Transverse colon (tissue), 4 donors: ENCODE results near the gene RABEP2.

Experiments
- POLR2AphosphoS5 ChIP-seq, 3 donors: sonication (generic); formaldehyde crosslinking; IDR thresholded peaks; one replicate each; pipeline ENCODE4 v1.6.1; 2016; ENCODE audit warnings: antibody characterized with exemption in 3 of 3
- TF ChIP-seq, protein P1 (sequence below), 5 experiments: fragments of 200-600 bp in 3 of 5; fragments of 450-650 bp in 2 of 5; sonication (generic) in 3 of 5; IDR thresholded peaks; 1 replicate in 2 of 5; 2 replicates in 3 of 5; pipeline ENCODE4 v1.5.1; 2016 to 2017; ENCODE audit warnings: antibody characterized with exemption in 5 of 5, inconsistent platforms in 3 of 5, mild to moderate bottlenecking in 2 of 5, moderate library complexity in 1 of 5

DNA sequence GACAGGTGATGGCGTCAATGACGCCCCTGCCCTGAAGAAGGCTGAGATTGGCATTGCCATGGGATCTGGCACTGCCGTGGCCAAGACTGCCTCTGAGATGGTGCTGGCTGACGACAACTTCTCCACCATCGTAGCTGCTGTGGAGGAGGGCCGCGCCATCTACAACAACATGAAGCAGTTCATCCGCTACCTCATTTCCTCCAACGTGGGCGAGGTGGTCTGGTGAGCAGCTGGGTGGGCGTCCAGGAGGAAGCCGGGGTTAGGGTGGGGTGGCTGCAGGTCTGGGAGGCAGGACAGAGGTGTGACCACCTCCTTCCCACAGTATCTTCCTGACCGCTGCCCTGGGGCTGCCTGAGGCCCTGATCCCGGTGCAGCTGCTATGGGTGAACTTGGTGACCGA, 23.2 kb downstream of the RABEP2 start:
- TF ChIP-seq, protein P1, sequence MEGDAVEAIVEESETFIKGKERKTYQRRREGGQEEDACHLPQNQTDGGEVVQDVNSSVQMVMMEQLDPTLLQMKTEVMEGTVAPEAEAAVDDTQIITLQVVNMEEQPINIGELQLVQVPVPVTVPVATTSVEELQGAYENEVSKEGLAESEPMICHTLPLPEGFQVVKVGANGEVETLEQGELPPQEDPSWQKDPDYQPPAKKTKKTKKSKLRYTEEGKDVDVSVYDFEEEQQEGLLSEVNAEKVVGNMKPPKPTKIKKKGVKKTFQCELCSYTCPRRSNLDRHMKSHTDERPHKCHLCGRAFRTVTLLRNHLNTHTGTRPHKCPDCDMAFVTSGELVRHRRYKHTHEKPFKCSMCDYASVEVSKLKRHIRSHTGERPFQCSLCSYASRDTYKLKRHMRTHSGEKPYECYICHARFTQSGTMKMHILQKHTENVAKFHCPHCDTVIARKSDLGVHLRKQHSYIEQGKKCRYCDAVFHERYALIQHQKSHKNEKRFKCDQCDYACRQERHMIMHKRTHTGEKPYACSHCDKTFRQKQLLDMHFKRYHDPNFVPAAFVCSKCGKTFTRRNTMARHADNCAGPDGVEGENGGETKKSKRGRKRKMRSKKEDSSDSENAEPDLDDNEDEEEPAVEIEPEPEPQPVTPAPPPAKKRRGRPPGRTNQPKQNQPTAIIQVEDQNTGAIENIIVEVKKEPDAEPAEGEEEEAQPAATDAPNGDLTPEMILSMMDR (IDR thresholded peaks at IDR 0.05): no peak
- TF ChIP-seq POLR2AphosphoS5 (IDR thresholded peaks at IDR 0.05): no peak
